ENCODE results near the gene RNLS.

Gene RNLS

DNA sequence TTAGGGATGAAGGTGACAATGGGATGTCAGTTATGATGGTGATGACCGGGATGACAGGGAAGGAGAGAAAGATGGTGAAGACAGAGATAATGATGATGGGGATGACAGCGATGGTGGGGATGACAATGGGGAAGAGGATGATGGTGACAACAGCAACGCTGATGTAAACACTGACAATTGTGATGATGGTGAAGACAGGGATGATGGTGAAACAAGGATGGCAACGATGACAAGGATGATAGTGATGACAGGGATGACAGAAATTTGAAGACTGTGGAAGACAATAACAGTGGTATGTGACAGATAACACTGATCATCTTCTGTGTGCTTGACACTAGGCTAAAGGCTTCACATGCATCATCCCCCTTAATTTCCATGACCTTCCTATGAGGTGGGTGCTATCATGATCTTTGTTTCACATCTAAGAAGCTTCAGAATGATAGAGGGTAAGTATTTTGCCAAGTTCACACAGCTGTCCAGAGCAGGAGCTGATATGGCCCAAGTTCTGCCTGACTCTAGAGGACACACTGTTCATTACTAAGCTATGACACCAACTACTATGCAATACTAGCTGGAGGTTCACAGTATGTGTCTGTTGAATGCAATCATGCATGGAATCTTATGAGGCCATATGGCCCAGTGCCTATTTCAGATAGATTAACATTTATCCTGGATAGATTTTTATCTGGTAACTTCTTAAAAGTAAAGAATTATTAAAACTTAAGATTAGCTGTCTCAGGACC, 105.6 kb downstream of the RNLS start:
- DNase-seq (ENCODE audit: low read depth in 2 of 2), result no peak

DNA sequence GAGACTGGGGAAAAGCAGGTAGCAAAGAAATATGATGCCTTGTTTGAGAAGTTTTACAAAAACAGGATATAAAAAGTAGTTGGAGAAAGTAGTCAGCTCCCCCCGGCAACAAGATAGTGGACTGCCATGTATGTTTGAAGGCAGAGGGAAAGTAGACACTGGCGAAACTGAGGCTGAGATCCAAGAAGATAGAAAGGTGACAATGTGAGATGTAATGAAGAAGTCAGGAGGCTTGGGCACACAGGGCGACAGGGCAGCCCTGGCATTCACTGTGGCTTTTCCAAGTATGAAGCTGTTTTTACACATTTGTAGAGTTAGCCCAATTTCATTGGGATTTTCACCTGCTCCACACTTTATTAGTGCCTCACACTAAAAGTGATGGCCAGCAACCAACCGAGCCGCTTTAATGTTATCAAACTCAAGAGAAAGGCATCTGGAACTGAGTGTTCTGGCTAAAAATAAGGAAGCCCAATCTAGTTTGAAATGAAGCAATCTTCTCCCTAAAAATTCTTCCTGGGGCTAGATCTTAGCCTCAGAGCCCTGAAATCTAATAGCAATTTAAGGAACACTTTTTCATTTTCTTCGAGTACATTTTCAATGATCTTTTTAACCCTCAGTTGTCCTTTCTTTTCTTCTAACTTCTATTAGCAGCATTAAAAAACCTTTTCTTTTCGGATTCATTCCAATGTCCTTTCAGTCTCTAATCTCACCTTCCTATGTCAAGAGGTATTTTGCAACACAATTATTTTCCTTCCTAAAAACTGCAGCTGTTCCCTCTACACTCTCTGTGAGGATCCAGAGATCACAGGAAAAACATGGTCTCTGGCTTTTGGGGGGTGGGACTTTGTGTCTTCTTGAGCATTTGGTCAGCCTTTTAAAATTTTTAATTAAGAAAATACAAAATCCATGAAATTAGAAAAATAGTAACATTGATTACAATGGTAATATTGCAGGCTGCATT, 108.0 kb downstream of the RNLS start:
- DNase-seq (ENCODE audit: low read depth in 2 of 2), result no peak

DNA sequence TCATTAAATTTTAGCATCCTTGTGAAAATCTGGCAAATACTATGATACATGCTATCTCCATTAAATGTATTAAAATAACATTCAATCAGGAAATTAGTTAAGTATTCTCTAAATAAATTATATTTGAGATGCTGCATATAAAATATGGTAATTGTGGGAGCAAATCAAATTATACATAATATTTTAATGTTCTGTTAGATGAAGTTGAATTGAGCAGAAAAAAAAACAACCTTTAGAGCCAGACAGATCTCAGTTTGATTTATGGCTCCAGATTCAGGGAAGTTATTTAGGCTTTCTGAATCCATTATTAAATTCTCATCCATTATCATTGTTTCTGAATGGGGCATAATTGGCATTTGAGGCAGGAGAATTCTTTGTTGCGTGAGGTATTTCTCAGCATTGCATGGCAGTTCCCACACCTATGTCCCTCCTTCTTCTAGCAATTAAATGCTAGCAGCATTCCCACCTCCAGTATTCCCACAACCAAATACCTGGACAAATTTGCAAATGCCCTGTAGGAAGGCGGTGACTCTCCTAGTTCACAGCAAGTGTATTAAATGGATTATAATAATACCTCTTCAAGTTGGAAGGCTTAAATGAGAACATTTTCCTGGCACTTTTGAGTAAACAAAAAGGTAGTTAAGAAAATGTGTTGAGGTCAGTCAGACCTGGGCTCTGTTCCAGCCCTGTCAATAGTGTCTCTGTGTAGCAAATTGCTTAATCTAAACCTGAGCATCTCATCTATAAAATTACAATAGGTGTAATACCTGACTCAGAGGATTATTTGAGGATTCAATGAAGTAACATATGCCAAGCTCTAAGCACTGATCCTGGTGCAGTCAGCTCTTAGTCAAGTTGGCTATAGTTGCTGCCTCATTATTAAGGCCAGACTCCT, 108.9 kb downstream of the RNLS start:
- no peak for DNase-seq (ENCODE audit: low read depth in 2 of 2)

DNA sequence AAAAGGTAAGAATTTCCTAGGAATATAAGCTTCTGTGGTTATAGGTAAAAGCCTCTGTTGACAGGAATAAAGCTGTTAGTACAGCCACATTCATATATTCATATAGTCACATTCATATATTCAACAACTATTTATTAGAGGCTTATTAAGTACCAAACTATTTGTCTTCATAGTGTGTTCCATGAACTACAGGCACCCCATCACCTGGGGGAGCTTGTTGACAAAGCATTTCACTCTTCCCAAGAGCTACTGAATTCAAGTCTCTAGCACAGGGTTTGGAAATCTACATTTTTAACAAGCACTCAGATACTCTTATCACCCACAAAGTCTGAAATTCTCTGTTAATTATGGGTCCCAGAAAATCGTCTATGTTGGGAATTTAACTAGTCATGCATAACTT, 110.6 kb downstream of the RNLS start:
- DNase-seq (ENCODE audit: low read depth in 2 of 2), result no peak

DNA sequence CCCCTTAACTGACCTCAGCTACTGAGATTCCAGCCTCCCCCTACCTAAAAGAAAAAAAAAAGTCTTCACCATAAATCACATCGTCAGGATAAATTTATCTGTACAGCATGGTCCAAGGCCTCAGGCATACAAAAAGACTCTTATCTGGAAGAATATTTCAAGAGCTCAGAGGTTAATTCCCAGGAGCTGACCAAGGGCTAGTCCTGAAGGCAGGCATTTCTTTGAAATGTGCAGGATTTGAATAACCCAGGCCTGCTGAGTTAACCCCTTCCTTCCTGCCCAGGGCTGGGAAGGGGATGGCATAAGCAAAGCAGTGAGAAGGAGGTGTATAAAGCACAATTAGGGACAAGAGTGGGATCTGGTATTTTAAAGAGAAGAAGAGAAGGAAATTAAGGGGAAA, 111.2 kb downstream of the RNLS start:
- DNase-seq (ENCODE audit: low read depth in 2 of 2), result no peak

DNA sequence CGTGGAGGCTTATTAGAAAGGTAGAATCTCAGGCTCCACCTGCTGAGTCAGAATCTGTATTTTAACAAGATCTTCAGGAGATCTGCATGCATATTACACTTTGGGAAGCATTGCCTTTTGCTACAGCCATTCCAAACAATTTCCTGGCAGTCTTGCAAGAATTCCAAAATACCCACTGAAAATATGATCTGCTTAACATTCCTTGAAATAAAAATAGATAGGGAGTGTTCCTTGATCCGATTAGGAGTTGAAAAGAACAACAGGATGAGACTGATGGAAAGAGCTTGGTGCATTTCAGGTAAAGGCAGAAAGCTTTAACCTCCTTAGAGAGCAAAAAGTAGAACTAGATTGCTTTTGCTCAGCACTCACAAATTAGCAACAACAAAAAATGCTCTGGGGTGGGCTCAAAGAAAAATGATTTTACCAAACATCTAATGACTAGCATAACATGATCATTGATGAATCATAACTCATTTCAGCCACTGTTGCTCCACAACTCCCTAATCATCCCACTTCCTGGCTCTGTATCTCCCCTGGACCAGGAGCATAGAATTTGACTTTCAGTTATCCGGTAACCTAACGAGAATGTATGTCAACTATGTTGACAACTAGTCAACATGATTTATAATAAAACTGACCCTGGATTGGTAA, 115.2 kb downstream of the RNLS start:
- DNase-seq (ENCODE audit: low read depth in 2 of 2), result no peak

DNA sequence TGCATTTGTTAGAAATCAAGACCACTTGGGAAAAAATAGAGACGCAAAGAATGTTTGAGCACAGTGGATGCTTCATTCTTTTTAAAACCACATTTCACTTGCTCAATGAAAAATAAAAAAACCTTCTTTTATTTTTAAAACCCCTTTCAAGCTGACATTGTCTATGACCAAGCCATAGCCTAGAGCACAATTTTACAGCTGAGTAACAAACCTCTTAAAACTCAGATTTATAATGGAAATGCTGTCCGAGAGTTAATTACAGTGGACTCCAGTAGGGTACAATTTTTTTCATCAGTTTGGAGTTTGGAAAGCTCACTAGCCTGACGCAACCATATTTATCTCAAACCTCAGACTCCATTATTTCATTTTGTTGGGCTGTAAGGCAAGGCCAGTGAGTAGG, 116.3 kb downstream of the RNLS start:
- DNase-seq (ENCODE audit: low read depth in 2 of 2), result no peak

DNA sequence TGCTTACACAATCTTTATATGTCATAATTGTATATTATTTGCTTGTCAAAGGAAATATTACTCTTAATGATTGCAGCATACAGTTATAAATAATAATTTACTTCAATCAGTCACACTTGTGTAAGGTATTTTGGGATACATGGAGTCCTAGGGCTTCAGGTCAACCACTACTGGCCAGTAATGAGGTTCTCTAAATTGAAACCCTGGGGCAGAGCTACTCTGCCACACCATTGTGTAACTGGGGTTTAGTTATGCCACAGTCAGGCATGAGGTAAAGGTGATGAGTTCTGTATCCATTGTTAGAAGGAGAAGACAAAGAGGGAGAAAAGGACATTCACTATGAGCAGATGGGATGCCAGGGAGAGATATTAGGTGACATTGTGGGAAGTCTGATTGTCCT, 117.4 kb downstream of the RNLS start:
- no peak for DNase-seq (ENCODE audit: low read depth in 2 of 2)

DNA sequence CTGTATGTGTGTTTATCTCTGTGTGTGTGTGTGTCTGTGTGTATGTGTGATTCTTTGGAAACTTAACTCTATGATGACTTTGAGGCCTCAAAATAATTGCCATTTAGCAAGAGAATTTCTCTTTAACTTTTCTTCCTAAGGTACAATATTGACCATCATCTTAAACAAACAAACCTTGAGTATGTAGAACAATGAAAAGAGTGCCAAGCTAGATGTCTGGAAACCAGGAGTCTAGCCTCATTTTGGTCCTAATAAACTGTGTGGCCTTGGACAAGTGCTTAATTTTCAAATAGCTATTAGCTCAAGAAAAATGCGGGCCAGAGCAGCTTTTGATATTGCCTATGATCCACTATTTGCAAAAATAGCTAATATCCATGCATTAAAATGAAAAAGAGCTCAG, 119.3 kb downstream of the RNLS start:
- no peak for DNase-seq (ENCODE audit: low read depth in 2 of 2)

DNA sequence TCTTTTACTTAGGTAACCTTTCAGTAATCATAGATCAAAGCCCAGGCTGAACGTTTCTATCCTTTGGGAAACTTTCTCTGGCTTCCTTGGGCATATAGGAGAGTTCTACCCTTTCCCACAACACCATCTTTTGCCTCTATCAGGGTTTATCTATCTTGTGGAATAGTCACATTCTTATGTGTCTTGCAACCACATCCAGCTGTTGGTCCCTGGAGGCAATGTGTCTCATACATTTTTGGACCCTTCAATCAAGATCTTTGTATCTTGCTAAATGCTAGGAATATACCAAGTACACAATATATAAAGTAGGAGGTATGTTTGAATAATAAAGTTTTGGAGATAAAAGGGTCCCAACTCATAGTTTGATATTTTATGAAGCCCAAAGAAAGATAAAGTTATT, 121.7 kb downstream of the RNLS start:
- DNase-seq (ENCODE audit: low read depth in 2 of 2), result no peak

DNA sequence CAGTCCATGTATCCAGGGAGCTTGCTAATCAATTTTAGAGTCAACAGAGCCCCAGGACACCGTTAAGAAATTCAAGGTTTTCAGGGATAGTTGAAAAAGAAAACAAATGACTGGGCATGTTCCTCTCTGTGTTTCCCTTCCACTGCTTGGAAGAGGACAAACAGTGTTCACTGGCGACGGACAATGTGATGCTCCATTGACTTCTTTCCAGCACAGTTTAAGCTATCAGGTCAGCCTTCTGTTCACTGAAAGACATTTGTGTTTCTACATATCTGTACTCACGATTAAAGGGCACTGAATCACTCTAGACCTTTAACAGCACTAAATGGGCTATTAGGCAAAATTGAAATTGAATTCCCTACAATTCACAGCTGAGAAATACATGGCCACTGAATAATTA, 123.6 kb downstream of the RNLS start:
- no peak for DNase-seq (ENCODE audit: low read depth in 2 of 2)

DNA sequence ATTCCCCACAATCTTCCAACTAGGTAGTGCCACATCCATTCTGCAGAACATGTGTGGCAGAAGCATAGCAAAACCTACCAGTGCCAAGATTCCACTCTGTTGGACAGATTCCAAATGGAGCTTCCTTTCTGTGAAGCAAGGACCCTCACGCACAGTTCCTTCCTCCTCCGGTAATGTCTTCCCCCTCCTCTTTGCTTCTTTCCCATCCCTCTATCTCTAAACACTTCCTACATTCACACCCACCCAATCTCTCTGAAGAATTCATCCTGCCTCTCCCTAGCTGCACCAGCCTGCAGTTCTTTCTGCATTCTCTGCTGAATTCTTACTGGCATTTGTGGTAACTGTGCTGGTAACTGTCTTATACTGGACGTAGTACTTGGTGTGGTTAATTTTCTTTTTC, 124.9 kb downstream of the RNLS start:
- no peak for DNase-seq (ENCODE audit: low read depth in 2 of 2)

DNA sequence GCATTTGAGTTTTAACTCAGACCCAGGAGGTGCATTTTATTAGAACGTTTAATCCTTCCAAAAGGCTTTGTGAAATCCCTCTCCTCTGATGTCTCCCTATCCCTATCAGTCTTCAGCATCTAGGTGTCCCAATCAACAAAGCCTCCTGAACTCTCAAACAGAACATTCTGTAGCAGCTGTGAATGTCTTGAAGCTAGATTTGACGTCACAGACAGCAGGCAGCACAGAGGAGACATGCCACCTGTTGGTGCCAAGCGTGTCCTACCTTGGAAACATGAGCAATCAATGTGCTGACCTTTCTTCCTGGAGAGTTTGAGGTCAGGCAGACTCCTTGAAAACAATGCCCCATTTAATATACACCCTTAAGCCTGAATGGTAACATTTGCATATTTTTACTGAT, 125.5 kb downstream of the RNLS start:
- no peak for DNase-seq (ENCODE audit: low read depth in 2 of 2)

DNA sequence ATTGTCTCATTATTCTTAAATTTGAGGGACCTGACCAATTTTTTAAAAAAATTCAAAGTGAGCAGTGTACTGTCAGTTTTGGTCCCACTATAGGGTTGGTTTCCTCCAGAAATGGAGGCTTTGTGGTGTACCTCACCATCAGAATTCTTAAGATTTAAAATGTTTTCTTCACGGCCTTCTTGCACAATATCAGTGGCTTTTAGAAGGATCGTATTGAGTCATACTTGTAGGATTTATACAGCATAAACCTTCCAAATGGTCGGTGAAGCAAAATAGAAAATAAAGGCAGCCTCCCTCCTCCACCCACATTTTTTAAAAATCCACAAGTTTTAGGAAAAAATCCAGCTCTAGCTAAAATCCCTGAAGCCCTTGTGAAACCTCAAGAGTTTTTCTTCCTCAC, 126.4 kb downstream of the RNLS start:
- DNase-seq (ENCODE audit: low read depth in 2 of 2), result no peak

DNA sequence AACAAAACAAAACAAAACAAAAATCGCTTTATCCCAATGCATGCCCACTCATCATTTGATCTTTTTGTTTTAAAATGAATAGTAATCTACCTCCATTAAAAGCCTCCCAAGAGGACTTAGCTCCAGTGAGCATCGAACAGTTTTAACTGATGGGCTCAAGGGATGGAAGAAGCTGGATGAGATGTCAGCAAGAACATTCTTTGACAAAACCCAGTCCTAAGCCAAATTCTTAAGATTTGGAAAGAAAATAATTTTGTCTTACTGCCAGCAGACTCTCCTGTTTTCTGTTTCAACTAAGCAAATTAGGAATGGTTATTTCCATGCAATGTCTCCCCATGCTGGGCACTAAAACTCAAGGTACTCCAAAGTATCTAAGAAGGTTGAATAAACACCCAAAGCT, 127.3 kb downstream of the RNLS start:
- DNase-seq (ENCODE audit: low read depth in 2 of 2), result no peak

DNA sequence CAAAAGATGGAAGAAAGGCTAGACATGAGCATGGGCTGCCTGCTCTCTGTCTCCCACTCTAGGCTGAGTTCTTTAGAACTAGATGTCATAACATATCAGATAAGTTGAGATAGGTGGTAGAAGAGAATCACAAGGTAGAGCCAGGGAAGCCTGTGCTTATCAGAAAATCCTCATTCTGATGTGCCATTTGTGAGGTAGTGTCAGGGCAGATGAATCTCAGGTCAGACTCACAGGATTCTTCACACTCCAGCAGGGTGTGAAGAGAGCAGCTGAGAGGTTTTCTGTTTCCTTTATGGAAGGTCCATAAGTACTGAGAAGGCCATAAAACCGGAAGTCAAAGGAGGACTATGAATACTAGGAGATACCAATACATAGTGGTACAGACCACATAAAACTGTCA, 132.9 kb downstream of the RNLS start:
- DNase-seq (ENCODE audit: low read depth in 2 of 2), result no peak

DNA sequence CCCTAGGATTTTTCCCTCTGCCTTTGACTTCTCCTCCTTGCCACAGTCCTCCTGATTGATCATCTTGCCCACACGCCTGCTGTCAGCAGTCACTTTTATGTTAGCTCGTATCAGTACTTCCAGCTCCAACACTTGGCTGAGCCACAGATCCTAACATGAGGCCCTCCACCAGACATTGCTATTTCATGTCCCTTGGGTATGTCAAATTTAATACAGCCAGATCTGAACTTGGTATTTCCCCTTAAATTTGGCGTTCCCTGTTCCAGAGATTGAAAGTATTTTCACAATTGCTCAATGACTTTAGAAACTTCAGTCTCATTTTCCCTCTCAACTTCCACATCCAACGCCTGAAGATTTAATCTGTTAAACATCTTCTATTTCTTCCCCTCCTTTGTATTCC, 140.4 kb downstream of the RNLS start:
- no peak for DNase-seq (ENCODE audit: low read depth in 2 of 2)

DNA sequence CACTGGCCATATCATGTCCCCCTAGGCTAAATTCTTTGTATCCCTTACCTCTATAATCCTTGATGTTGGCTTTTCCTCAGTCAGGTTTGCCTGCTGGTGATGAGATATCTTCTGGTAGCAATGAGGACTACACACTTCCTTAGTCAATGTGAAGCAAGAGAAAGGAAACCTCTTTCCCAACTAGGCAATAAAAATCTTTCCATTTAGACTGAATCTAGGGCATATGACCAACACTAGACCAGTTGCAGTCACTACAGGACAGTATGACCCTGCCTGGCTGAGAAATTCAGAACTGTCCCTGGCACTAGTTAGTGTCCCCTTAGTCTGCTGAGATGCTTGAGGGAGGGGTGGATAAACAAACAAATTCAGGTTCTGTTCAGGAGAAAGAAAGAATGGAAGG, 142.6 kb downstream of the RNLS start:
- no peak for DNase-seq (ENCODE audit: low read depth in 2 of 2)

DNA sequence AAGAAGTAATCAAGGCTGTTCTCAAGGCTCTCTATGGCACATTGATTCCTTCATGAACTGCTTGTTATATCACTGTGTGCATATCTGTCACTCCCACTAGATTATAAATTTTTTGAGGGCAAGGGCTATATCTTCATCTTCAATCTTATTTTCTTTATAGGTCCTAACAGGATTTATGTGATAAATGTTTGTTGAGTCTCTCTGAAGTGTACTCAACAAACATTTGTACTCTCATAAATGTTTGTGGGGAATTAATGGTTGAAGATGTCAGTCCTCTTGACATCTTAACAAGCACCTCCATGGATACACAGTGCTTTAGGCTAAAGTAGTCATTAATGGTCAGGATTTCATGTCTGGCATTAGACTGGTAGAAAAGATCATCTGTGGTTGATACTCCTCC, 143.2 kb downstream of the RNLS start:
- DNase-seq (ENCODE audit: low read depth in 2 of 2), result no peak

DNA sequence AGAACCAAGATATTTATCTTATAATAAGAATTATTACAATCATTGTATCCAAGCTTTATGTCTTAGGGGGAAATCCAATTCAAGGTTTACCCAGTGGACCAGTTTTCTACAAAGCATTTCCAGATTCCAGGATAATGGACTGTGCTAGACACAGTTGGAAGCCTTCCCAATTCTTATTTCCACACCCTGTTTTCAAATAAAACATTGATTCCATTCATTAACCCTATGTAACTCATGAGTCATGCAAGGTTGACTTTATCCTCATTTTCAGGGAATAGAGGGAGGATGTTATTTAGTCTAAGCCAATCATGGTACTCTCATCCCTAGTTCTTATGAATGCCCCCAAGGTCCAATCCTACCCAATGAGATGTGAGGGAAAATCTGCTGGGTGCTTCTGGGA, 145.7 kb downstream of the RNLS start:
- DNase-seq (ENCODE audit: low read depth in 2 of 2), result no peak

DNA sequence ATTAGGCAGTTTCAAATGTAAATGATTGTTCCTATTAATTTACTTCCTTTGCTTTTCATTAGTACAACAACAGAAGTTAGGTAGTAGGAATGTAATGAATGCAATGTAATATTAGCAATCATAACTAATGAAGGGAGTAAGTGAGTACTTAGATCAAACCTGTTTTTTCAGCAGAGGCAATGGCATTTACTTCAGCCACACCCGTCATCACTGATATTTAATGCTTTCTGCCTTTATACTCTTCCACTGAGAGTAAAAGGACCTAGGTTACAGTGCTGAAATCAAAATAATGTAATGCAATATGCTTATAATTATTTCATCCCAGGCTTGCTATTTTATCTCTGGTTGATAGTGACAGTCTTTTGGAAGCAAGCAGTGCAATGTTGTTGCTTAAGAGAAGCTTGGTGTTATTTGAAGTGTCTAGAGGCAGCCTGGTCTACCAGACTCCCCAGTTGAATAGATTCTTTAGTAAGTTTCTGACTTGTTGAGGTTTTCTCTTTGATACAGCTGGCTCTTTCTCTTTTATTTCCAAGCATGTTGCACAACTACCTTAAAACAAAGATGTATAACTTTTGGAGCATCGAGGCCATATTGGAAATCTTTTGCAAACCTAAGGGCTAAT, 149.4 kb downstream of the RNLS start:
- no peak for DNase-seq (ENCODE audit: low read depth in 2 of 2)

Data from stimulated activated CD4-positive, alpha-beta T cell treated with anti-CD3 and anti-CD28 coated beads, Interleukin-12 subunit alpha, Interleukin-12 subunit beta, amount 100 ng/mL, for 24 hours (primary cell).